Heart right ventricle (tissue), 16 donors: ENCODE results near the gene APOL3. TPM values are rescaled to one million over a fixed set of nuclear protein-coding genes. Genes with fewer than 3 reads are reported as not detected.

Experiments used
- ATAC-seq, 8 donors: fragments of 200-7000 bp; cut with Tn5 transposase; one replicate each; pipeline ENCODE4 v1.9.1; 2020; ENCODE audit warnings: mild to moderate bottlenecking in 8 of 8, moderate library complexity in 8 of 8, moderate number of reproducible peaks in 1 of 8
- DNase-seq, 2 donors: peaks; one replicate each; pipeline ENCODE4 v3.0.0-alpha.2; 2020
- H3K27ac ChIP-seq, 10 donors: fragments of 200-600 bp; sonication (generic) in 2 of 10; one replicate each; pipeline versions ENCODE4 v1.5.0 to v1.8.0; 2020 to 2022; ENCODE audit warnings: mild to moderate bottlenecking in 3 of 10
- H3K27me3 ChIP-seq, 7 donors: fragments of 200-600 bp; one replicate each; pipeline ENCODE4 v1.8.0; 2021 to 2022; ENCODE audit warnings: mild to moderate bottlenecking in 2 of 7
- H3K36me3 ChIP-seq, 9 donors: fragments of 200-600 bp; sonication (generic) in 1 of 9; one replicate each; pipeline versions ENCODE4 v1.5.0 to v1.8.0; 2020 to 2022; ENCODE audit warnings: mild to moderate bottlenecking in 2 of 9
- H3K4me1 ChIP-seq, 9 donors: fragments of 200-600 bp; sonication (generic) in 1 of 9; one replicate each; pipeline versions ENCODE4 v1.5.0 to v1.8.0; 2020 to 2022; ENCODE audit warnings: mild to moderate bottlenecking in 4 of 9
- H3K4me3 ChIP-seq, 10 donors: fragments of 200-600 bp; sonication (generic) in 2 of 10; one replicate each; pipeline versions ENCODE4 v1.5.0 to v1.8.0; 2020 to 2022; ENCODE audit warnings: mild to moderate bottlenecking in 7 of 10, moderate library complexity in 2 of 10
- H3K9me3 ChIP-seq, 11 donors: fragments of 200-600 bp in 10 of 11; sonication (generic) in 2 of 11; one replicate each; pipeline versions ENCODE4 v1.5.0 to v1.8.0; 2013 to 2022; ENCODE audit warnings: mild to moderate bottlenecking in 2 of 11, control low read depth in 1 of 11, moderate library complexity in 1 of 11
- WGBS, 2 donors: extraction: QIAGEN DNeasy Blood & Tissue Kit; methylation state at CpG; one replicate each; pipeline ENCODE4 v1.1.7; 2013; ENCODE audit warnings: inconsistent platforms in 1 of 2; 5-methylcytosine and 5-hydroxymethylcytosine counted together
- intact Hi-C, 10 donors: fragments of 100-400 bp; cut with DNase I; formaldehyde crosslinking; loops; one replicate each; pipeline versions ENCODE4 v1.11.1 to v1.14.2; 2022
- polyA plus RNA-seq, 2 donors: library from polyadenylated mRNA; stranded (reverse); fragments of 200-250 nt; gene quantifications; one replicate each; pipeline ENCODE4 v1.2.3, GENCODE V29; 2013
- total RNA-seq, 10 donors: library from RNA; stranded (reverse); fragmentation: NEBNext Ultra II Directional in 3 of 10; extraction: Animal tissue kit (Norgen Biotek cat#: 25700) in 3 of 10; gene quantifications; one replicate each; pipeline versions ENCODE4 v1.2.1 to v1.2.4, GENCODE V29; 2021 to 2023
- TF ChIP-seq, protein P1 (sequence below), 9 donors: fragments of 200-600 bp; sonication (generic) in 2 of 9; IDR thresholded peaks; one replicate each; pipeline versions ENCODE4 v1.5.0 to v1.8.0; 2021 to 2022; ENCODE audit warnings: antibody characterized with exemption in 9 of 9, mild to moderate bottlenecking in 5 of 9, moderate library complexity in 1 of 9
- donor health status: Arrhythmogenic right ventricular cardiomyopathy.
- donor health status: ischemic (EF 13 %, LVEDD 7.1; RV severe dilation, severe dysfunction).
- donor health status: healthy with polysubstance abuse.
- donor health status: DM: no; HTN: yes; CAD: no.
- donor health status: DM: no; HTN: no; CAD: no.
- donor health status: ischemic (EF 25% LVEDD 6.9; RV normal size, moderate dysfunction).
- donor health status: ischemic (EF 25% LVEDD 5.7; RV mildly dilated, moderate dysfunction).
- donor health status: healthy.
- donor health status: DM: yes; HTN: yes; CAD: no.
- donor health status: Ischemic cardiomyopathy.
- donor health status: ischemic (EF 35%, LVEDD 5.7; RV mildly dilated, moderate dysfunction).
- donor health status: nonischemic (EF 11% LVEDD 7.7; RV severe dilation, severe dysfunction).
- donor health status: DM: yes; HTN: yes; CAD: no.
- donor health status: PGD.
- donor health status: ischemic (EF 29% LVEDD 5.4; RV normal size, mild dysfunction).
- donor health status: nonischemic (EF 23%, LVEDD 6.1; RV moderate dilation, normal function).

APOL3 gene
- total and polyA plus RNA-seq, 12 donors: 17.1 to 65.9 (median 24.6) TPM

DNA sequence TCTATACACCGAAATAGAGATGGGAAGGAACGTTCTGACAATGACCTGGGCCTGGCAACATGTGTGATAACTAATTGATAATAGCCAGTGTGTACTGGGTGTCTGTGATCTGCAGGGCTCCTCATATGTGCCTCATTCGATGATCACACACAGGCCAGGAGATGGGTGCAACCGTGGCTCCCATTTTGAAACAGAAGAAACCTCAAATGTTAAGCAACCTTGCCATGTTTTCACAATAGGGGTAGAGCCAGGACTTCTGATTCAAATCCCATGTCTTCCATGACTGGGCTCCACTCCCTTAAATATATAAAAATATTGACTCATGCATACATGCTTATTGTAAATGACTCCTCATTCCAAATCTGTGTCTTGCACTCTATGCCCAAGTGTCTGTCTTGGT, 11.1 kb downstream of the APOL3 start:
- peaks cover 0 to 63% (median 12%) of the 10 kb centered on the region in 9 donors for H3K36me3 ChIP-seq
- peak overlapping the region in 2 of 10 donors; percentile 32 for H3K27ac ChIP-seq
- peaks cover 9 to 94% (median 78%) of the 10 kb centered on the region in 9 donors for H3K4me1 ChIP-seq
- H3K4me3 ChIP-seq: no peak overlapping the region
- WGBS, 2 donors: 67 to 70% methylated on average over 4 of the region's 4 CpGs
- TF ChIP-seq, protein P1, sequence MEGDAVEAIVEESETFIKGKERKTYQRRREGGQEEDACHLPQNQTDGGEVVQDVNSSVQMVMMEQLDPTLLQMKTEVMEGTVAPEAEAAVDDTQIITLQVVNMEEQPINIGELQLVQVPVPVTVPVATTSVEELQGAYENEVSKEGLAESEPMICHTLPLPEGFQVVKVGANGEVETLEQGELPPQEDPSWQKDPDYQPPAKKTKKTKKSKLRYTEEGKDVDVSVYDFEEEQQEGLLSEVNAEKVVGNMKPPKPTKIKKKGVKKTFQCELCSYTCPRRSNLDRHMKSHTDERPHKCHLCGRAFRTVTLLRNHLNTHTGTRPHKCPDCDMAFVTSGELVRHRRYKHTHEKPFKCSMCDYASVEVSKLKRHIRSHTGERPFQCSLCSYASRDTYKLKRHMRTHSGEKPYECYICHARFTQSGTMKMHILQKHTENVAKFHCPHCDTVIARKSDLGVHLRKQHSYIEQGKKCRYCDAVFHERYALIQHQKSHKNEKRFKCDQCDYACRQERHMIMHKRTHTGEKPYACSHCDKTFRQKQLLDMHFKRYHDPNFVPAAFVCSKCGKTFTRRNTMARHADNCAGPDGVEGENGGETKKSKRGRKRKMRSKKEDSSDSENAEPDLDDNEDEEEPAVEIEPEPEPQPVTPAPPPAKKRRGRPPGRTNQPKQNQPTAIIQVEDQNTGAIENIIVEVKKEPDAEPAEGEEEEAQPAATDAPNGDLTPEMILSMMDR (IDR thresholded peaks at IDR 0.05): no peak
- DNase-seq: no peak
- H3K9me3 ChIP-seq: no peaks in the 10 kb centered on the region
- no peaks in the 10 kb centered on the region for H3K27me3 ChIP-seq
- ATAC-seq: no peak
- intact Hi-C loops: loop anchor here in 4 of 10 donors (5.0 to 10.0 kb wide), 3 partner anchors 33 to 128 kb away; no protein-coding TSS in a partner anchor

DNA sequence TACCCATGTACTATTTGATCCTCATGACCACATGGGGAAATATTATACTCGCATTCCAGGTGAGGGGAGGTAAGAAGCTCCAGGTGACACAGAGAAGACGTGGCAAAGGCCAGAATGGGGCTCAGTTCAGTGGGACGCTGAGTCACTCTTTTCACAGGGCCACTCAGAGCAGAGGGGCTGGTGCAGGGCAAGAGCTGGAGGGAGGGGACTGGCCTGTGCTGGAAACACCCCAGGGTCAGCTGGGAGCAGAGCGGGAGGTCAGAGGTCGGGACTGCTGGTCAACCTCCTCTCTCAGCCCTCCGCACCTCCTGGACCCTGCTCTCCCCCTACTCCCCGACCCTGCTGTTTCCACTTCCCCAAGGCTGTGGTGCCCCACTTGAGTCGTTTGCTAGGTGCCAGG, 12.1 kb downstream of the APOL3 start:
- no peak overlapping the region for H3K4me3 ChIP-seq
- peaks cover 9 to 84% (median 68%) of the 10 kb centered on the region in 9 donors for H3K4me1 ChIP-seq
- TF ChIP-seq, protein P1 (IDR thresholded peaks at IDR 0.05): no peak
- no peaks in the 10 kb centered on the region for H3K27me3 ChIP-seq
- ATAC-seq (peak in 1 of 8 donors; percentile 8), DNase-seq (no peak)
- intact Hi-C loops: loop anchor here in 4 of 10 donors (5.0 to 10.0 kb wide), 3 partner anchors 34 to 129 kb away; no protein-coding TSS in a partner anchor
- H3K36me3 ChIP-seq: peaks cover 0 to 65% (median 15%) of the 10 kb centered on the region in 9 donors
- 84 to 91% methylated on average over 8 of the region's 8 CpGs for WGBS, 2 donors
- peak overlapping the region in 3 of 10 donors; percentile 11 to 64 (median 32) for H3K27ac ChIP-seq
- no peaks in the 10 kb centered on the region for H3K9me3 ChIP-seq

GRCh38 chr22:36147196-36147791, 13.3 kb downstream of the APOL3 start:
- whole genome bisulfite sequencing, 2 donors: 65 to 75% methylated on average over 8 of the region's 8 CpGs
- Histone ChIP-seq H3K4me1 (peaks cover 9 to 73% (median 56%) of the 10 kb centered on the region in 9 donors), H3K27me3 (no peaks in the 10 kb centered on the region)

GRCh38 chr22:36145881-36146280, 14.7 kb downstream of the APOL3 start:
- Histone ChIP-seq H3K27ac (peak overlapping the region in 3 of 10 donors; percentile 40 to 64 (median 55)), H3K36me3 (peaks cover 0 to 91% (median 36%) of the 10 kb centered on the region in 9 donors)

More at GRCh38 chr22:36147196-36147791, 13.3 kb downstream of the APOL3 start:
- Histone ChIP-seq H3K9me3 (no peaks in the 10 kb centered on the region), H3K4me3 (no peak overlapping the region), H3K36me3 (peaks cover 0 to 77% (median 26%) of the 10 kb centered on the region in 9 donors), H3K27ac (peak overlapping the region in 6 of 10 donors; percentile 10 to 64 (median 28))
- TF ChIP-seq, protein P1 (IDR thresholded peaks at IDR 0.05): no peak
- intact Hi-C loops: loop anchor here in 6 of 10 donors (2.0 to 10.0 kb wide), 4 partner anchors 34 to 130 kb away; no protein-coding TSS in a partner anchor
- ATAC-seq (no peak), DNase-seq (no peak)

More at GRCh38 chr22:36145881-36146280, 14.7 kb downstream of the APOL3 start:
- intact Hi-C loops: loop anchor here in 9 of 10 donors (1.0 to 10.0 kb wide), 7 partner anchors 33 to 341 kb away; no protein-coding TSS in a partner anchor
- ATAC-seq: peak in 4 of 8 donors; percentile 12 to 34 (median 17)
- Histone ChIP-seq H3K27me3 (no peaks in the 10 kb centered on the region), H3K9me3 (no peaks in the 10 kb centered on the region), H3K4me3 (no peak overlapping the region), H3K4me1 (peaks cover 8 to 59% (median 42%) of the 10 kb centered on the region in 9 donors)
- 66 to 76% methylated on average over 4 of the region's 4 CpGs for WGBS, 2 donors
- TF ChIP-seq, protein P1 (IDR thresholded peaks at IDR 0.05): no peak
- DNase-seq: no peak
